Choroid plexus epithelial cell (primary cell): Measurements from ENCODE around the gene CPN2.

Experiments
- DNase-seq: peaks from one replicate; pipeline ENCODE4 v3.0.0-alpha.2; 2010; ENCODE audit warnings: low read depth
- H3K4me3 ChIP-seq: 2 replicates; pipeline ENCODE4 v1.5.1; 2011; ENCODE audit warnings: low read depth, mild to moderate bottlenecking, control low read depth, low read length, moderate library complexity
- CTCF ChIP-seq: conservative IDR thresholded peaks from 2 replicates; pipeline ENCODE4 v1.5.1; 2011; ENCODE audit warnings: low read depth, mild to moderate bottlenecking, control low read depth, inconsistent platforms, low read length, moderate library complexity

CPN2 gene

GRCh38 chr3:194304186-194304917, 46.8 kb downstream of the CPN2 start:
- no peak for TF ChIP-seq CTCF
- DNase-seq = no peak
- no peak overlapping the region for H3K4me3 ChIP-seq

- TF ChIP-seq CTCF = no peak
- DNase-seq = no peak
- no peak overlapping the region for H3K4me3 ChIP-seq
Measured at GRCh38 chr3:194303749-194304148, 47.4 kb downstream of the CPN2 start.

GRCh38 chr3:194301730-194302129, 49.4 kb downstream of the CPN2 start:
- DNase-seq = no peak
- no peak overlapping the region for H3K4me3 ChIP-seq
- no peak for TF ChIP-seq CTCF

- H3K4me3 ChIP-seq = no peak overlapping the region
- no peak for TF ChIP-seq CTCF
- DNase-seq = no peak
Measured at GRCh38 chr3:194300936-194301335, 50.2 kb downstream of the CPN2 start.

GRCh38 chr3:194300382-194300758, 50.8 kb downstream of the CPN2 start:
- TF ChIP-seq CTCF = no peak

GRCh38 chr3:194298331-194299227, 52.5 kb downstream of the CPN2 start:
- DNase-seq = no peak
- H3K4me3 ChIP-seq = no peak overlapping the region
- TF ChIP-seq CTCF = no peak

More at GRCh38 chr3:194300382-194300758, 50.8 kb downstream of the CPN2 start:
- DNase-seq = no peak
- H3K4me3 ChIP-seq = no peak overlapping the region
